Colonic mucosa (tissue), 4 donors: ENCODE results near the gene FUBP1. TPM values are rescaled to one million over a fixed set of nuclear protein-coding genes. Genes with fewer than 3 reads are reported as not detected.

Source experiments
- DNase-seq: peaks from one replicate; pipeline ENCODE4 v3.0.0-alpha.2; 2020
- H3K27ac ChIP-seq: fragments of 200-600 bp; one replicate; pipeline ENCODE4 v1.8.0; 2021
- H3K27me3 ChIP-seq: fragments of 200-600 bp; one replicate; pipeline ENCODE4 v1.8.0; 2021
- H3K36me3 ChIP-seq: fragments of 200-600 bp; one replicate; pipeline ENCODE4 v1.8.0; 2021
- H3K4me1 ChIP-seq: fragments of 200-600 bp; one replicate; pipeline ENCODE4 v1.8.0; 2021; ENCODE audit warnings: mild to moderate bottlenecking
- H3K4me3 ChIP-seq: fragments of 200-600 bp; one replicate; pipeline ENCODE4 v1.8.0; 2021
- H3K9ac ChIP-seq, 2 donors: one replicate each; pipeline ENCODE4 v1.7.0; 2013; ENCODE audit warnings: control low read depth in 2 of 2, low read depth in 2 of 2, low read length in 2 of 2
- H3K9me3 ChIP-seq: fragments of 200-600 bp; one replicate; pipeline ENCODE4 v1.8.0; 2021
- intact Hi-C: fragments of 100-400 bp; cut with DNase I; formaldehyde crosslinking; loops from one replicate; pipeline ENCODE4 v1.14.1; 2022
- total RNA-seq, 2 donors: library from RNA; stranded (reverse); fragmentation: NEBNext Ultra II Directional in 1 of 2; extraction: Animal tissue kit (Norgen Biotek cat#: 25700) in 1 of 2; gene quantifications; one replicate each; pipeline ENCODE4 v1.2.1, GENCODE V29; 2021
- TF ChIP-seq, protein P1 (sequence below): fragments of 200-600 bp; IDR thresholded peaks from one replicate; pipeline ENCODE4 v1.8.0; 2022; ENCODE audit warnings: antibody characterized with exemption, mild to moderate bottlenecking
- donor health status: healthy.
- donor health status: DM: no; HTN: no; CAD: no.
- donor health status: DM: no; HTN: no; CAD: no.

FUBP1 gene
- total RNA-seq, 2 donors from 2014 or later = 81.1 to 118 TPM

DNA sequence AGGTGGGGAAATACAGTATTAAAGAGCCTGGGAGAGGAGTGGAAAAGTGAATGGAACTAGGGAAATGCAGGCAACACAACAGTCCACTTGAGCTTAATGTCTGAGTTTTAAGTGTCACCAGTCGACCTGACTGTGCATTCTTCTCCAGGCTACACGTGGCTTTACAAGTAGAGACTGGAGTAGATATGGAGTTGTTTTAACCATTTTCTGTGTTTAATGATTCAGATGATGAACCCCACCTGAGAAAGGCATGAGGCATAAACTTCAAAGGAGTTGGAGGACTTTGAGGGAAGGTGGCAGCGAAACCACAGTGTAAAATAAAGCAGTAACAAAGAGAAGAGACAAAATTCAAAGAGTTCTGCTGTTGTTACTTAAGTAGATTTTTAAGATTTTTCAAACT, 12.6 kb downstream of the FUBP1 start:
- Histone ChIP-seq H3K27ac (no peak overlapping the region), H3K4me3 (no peak overlapping the region), H3K27me3 (no peaks in the 10 kb centered on the region), H3K36me3 (peaks cover 7% of the 10 kb centered on the region), H3K4me1 (no peaks in the 10 kb centered on the region), H3K9ac (no peak overlapping the region), H3K9me3 (no peaks in the 10 kb centered on the region)
- DNase-seq = no peak
- intact Hi-C loops = loop anchor here (10.0 kb wide), 1 partner anchor 141 kb away; no protein-coding TSS in a partner anchor
- TF ChIP-seq, protein P1, sequence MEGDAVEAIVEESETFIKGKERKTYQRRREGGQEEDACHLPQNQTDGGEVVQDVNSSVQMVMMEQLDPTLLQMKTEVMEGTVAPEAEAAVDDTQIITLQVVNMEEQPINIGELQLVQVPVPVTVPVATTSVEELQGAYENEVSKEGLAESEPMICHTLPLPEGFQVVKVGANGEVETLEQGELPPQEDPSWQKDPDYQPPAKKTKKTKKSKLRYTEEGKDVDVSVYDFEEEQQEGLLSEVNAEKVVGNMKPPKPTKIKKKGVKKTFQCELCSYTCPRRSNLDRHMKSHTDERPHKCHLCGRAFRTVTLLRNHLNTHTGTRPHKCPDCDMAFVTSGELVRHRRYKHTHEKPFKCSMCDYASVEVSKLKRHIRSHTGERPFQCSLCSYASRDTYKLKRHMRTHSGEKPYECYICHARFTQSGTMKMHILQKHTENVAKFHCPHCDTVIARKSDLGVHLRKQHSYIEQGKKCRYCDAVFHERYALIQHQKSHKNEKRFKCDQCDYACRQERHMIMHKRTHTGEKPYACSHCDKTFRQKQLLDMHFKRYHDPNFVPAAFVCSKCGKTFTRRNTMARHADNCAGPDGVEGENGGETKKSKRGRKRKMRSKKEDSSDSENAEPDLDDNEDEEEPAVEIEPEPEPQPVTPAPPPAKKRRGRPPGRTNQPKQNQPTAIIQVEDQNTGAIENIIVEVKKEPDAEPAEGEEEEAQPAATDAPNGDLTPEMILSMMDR = no peak

DNA sequence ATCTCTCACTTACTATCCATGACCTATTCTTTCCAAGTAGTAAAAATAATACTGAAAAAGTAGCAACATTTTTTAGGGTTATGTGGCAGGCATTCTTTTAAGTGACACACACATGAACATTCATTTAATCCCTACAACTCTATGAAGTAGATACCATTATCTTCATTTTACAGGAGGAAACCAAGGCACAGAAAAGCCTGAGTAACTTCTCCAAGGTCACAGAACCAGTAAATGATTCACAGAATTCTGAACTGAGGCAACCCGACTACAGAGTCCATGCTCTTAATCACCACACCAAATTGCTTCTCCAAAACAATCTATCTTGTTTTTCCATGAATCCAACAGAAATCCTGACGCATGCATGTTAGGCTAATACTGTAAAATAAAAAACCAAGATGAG, 17.5 kb downstream of the FUBP1 start:
- intact Hi-C loops = loop anchor here (10.0 kb wide), 1 partner anchor 137 kb away; no protein-coding TSS in a partner anchor
- TF ChIP-seq, protein P1 = no peak
- Histone ChIP-seq H3K4me3 (no peak overlapping the region), H3K9me3 (no peaks in the 10 kb centered on the region), H3K27ac (no peak overlapping the region), H3K27me3 (no peaks in the 10 kb centered on the region), H3K36me3 (peaks cover 22% of the 10 kb centered on the region), H3K4me1 (no peaks in the 10 kb centered on the region), H3K9ac (no peak overlapping the region)
- no peak for DNase-seq

DNA sequence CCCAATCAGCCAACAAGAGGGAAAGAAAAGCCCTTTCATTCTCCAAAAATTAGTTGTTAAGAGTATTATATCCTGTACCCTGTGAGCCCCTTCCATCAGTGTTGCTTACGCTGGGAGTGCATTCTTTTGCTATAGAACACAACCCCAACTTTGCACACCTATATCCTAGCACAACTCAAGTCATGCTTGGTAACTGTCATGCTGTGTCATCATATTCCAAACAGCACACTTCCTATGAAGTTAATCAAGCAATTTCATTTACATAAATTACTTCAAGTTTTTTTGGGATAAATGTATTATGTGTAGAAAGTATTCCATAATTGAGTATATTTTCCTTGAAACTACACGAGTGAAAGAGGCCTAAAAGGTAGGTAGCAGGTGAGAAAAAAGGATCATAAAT, 20.0 kb downstream of the FUBP1 start:
- Histone ChIP-seq H3K4me1 (no peaks in the 10 kb centered on the region), H3K27ac (no peak overlapping the region), H3K9ac (no peak overlapping the region), H3K9me3 (no peaks in the 10 kb centered on the region), H3K4me3 (no peak overlapping the region), H3K27me3 (no peaks in the 10 kb centered on the region), H3K36me3 (peaks cover 40% of the 10 kb centered on the region)
- DNase-seq = no peak
- TF ChIP-seq, protein P1 = no peak
- intact Hi-C loops = loop anchor here (10.0 kb wide), 1 partner anchor 234 kb away; no protein-coding TSS in a partner anchor

DNA sequence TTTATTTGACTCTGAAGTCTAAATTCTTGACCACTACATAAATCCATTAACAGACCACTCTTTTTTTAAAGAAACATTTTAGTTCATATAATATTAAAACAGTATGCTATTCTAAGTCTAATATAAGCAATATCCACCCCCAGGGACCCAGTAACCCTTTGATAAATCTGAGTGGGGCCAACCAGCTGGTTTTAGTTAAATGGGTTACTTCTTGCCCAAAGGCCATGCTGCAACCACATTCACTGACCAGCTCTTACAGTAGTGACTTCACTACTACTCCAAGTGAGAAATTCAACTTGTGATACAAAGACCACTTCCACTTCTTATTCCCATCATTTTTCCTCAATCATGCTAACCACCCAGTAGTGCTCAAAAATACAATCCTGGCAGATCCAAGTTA, 20.5 kb downstream of the FUBP1 start:
- Histone ChIP-seq H3K4me1 (no peaks in the 10 kb centered on the region), H3K4me3 (no peak overlapping the region), H3K36me3 (peaks cover 40% of the 10 kb centered on the region), H3K27me3 (no peaks in the 10 kb centered on the region), H3K9me3 (no peaks in the 10 kb centered on the region), H3K27ac (no peak overlapping the region), H3K9ac (no peak overlapping the region)
- TF ChIP-seq, protein P1 = no peak
- intact Hi-C loops = loop anchor here (10.0 kb wide), 1 partner anchor 234 kb away; no protein-coding TSS in a partner anchor
- DNase-seq = no peak

DNA sequence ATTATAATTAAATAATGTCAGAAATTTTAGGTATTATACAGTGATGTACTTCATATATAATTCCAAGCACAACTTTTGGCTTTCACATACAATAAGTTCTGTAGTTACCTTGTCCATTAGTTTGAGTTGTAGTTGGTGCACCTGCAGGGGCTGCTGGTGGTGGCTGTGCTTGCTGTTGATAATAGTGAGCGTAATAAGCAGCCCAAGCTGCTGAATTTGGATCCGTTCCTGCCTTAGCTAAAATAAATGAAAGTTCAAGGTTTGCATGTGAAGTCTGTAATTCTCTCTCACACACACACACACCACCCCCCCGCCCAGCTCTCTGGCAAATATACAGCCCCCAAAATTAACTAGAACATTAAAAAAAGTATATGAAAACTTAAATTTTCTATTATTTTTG, 22.4 kb downstream of the FUBP1 start:
- intact Hi-C loops = loop anchor here (10.0 kb wide), 1 partner anchor 232 kb away; no protein-coding TSS in a partner anchor
- DNase-seq = no peak
- no peak overlapping the region for H3K9ac ChIP-seq

More for the DNA sequence above, 22.4 kb downstream of the FUBP1 start:
- Histone ChIP-seq H3K27me3 (no peaks in the 10 kb centered on the region), H3K4me1 (no peaks in the 10 kb centered on the region), H3K36me3 (peaks cover 33% of the 10 kb centered on the region), H3K9me3 (no peaks in the 10 kb centered on the region), H3K4me3 (no peak overlapping the region), H3K27ac (no peak overlapping the region)
- TF ChIP-seq, protein P1 = no peak
